Measurements from ENCODE around the gene POLR3GL.
"Not testable (repeated sequence)": the region's sequence is repeated elsewhere in the genome, so short reads cannot be mapped to it uniquely, and the experiment has no call there.

POLR3GL gene, protein sequence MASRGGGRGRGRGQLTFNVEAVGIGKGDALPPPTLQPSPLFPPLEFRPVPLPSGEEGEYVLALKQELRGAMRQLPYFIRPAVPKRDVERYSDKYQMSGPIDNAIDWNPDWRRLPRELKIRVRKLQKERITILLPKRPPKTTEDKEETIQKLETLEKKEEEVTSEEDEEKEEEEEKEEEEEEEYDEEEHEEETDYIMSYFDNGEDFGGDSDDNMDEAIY

GRCh38 chr1:145964328-145965118 lies at the start of gene POLR3GL, which contains the start of gene ANKRD34A:
Gene POLR3GL, plus strand, starts transcription at chr1:145964690. Its CDS starts 10,176 bp downstream, at chr1:145974866.
Gene ANKRD34A, minus strand, starts transcription at chr1:145964575. Its CDS starts 2,816 bp downstream, at chr1:145961759.
- DNase-seq (ENCODE audit: low spot score), result peak; percentile 95

GRCh38 chr1:145916745-145917144 lies 47.7 kb upstream of the POLR3GL start:
- DNase-seq (ENCODE audit: low spot score), result no peak

DNA sequence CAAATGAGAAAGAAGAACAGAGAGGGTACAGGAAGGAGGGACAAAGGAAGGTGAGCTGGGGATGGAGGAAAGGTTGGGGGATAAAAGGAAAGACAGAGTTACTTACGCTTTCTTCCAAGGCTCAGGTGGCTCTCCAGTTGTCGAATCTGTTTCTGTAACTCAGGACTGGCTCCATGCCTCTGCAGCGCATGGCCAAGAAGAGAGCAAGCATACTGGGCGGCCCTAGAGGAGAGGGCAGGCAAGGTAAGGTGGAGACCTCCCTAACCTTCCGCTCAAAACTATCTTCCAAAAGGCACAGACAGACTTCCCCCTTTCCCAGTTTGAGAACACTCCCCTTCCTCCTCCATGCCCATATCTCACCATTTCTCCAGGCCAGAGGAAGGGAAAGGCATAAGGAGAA lies 46.9 kb upstream of the POLR3GL start:
- DNase-seq (ENCODE audit: low spot score), result no peak

DNA sequence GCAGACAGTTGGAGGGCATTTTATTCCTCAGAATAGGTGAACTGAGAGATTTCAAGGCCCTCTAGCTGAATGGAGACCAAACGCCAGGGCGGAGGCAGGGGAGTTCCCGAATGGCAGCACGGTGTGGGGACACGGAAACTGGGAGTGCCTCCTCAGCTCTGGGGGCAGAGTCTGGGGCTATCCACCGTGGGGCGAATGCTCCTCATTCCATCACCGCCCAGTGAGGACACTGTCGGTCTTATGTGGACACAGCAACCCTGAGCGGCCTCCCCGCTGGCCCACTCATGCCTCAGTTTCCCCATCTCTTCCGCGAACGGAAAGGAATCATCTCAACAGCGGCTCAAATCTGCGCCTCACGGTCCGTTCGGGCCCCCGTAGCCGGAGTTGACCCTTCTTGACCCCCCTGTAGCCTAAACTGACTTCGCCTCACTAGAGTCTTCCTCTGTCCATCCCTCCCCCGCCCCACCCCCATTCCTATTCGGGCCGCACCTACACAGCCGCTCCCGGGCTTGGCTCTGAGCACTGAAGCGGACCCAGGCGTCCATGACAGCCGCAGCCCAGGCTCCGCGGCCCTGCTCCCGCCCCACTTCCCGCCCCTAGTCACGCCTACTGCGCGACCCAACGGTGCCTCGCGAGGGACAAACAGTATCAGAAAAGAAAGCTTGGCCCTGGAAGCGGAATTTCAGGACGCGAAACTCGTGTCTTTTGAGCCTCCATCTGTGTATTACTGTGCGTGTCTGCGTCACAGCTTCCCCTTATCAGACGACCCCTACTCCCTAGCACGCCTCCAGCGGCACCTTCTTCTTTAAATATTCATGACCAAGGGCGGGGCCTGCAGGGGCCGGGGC lies 46.1 kb upstream of the POLR3GL start, which contains the start of gene PEX11B:
Gene PEX11B, minus strand, starts transcription at position 574 of the 848 bp plus-strand sequence. Its CDS starts 29 bp downstream, at position 545.
- peak; percentile 90 for DNase-seq (ENCODE audit: low spot score)

- DNase-seq (ENCODE audit: low spot score), result peak; percentile 17
Measured at GRCh38 chr1:145918992-145919939, 45.2 kb upstream of the POLR3GL start.

DNA sequence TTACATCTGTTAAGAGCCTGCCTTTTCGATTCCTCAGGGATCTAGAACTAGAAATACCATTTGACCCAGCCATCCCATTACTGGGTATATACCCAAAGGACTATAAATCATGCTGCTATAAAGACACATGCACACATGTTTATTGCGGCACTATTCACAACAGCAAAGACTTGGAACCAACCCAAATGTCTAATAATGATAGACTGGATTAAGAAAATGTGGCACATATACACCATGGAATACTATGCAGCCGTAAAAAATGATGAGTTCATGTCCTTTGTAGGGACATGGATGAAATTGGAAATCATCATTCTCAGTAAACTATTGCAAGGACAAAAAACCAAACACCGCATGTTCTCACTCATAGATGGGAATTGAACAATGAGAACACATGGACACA lies 44.2 kb upstream of the POLR3GL start:
- not testable (repeated sequence) for DNase-seq (ENCODE audit: low spot score)

- no peak for DNase-seq (ENCODE audit: low spot score)
Measured at GRCh38 chr1:145922266-145922665, 42.2 kb upstream of the POLR3GL start.

- DNase-seq (ENCODE audit: low spot score), result no peak
Measured at GRCh38 chr1:145926686-145927062, 37.8 kb upstream of the POLR3GL start.

DNA sequence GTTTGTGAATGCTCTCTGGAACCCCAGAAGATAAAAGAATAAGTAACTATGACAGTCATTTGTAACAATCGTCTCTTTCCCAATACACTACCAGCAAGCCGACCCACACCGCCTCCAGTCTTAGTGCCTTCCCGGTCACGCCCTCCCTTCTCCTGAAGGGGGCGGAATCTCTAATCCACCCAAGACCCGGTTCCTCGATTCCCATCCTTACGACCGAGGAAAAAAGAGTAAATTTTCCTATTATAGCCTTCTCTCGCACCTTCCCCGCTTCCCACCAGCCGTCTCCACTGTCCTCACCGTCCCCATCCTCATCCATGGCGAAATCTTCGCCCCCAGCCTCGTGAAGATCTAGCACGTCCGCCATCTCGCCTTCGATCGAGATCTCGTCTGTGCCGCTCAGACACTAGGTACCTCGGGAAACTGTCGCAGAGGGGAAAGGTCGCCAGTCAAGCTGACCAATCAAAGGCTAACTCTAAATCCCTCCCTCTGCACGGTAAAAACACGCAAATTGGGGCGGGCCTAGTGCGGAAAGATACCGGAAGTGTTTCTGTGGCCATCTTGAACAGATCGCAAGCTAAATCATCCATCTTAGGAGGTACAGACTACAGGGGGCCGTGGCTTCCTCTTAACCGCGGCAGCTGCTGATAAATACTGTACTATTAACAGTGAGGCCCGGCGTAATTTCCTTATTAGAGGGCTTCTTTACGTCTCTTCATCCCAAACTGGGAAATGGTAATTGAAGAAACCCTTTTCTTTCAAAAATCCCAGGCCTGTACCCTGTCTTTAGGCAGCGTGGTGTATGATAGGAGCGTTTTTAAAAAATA lies 37.2 kb upstream of the POLR3GL start, which contains the start of gene RBM8A:
Gene RBM8A, minus strand, starts transcription at position 422 of the 824 bp plus-strand sequence. Its CDS starts 58 bp downstream, at position 364.
- peak; percentile 98 for DNase-seq (ENCODE audit: low spot score)

GRCh38 chr1:145927916-145928643 lies 36.4 kb upstream of the POLR3GL start:
- no peak for DNase-seq (ENCODE audit: low spot score)

- DNase-seq (ENCODE audit: low spot score), result not testable (repeated sequence)
Measured at GRCh38 chr1:145932522-145933009, 31.9 kb upstream of the POLR3GL start.

GRCh38 chr1:145935708-145936107 lies 28.8 kb upstream of the POLR3GL start:
- no peak for DNase-seq (ENCODE audit: low spot score)

DNA sequence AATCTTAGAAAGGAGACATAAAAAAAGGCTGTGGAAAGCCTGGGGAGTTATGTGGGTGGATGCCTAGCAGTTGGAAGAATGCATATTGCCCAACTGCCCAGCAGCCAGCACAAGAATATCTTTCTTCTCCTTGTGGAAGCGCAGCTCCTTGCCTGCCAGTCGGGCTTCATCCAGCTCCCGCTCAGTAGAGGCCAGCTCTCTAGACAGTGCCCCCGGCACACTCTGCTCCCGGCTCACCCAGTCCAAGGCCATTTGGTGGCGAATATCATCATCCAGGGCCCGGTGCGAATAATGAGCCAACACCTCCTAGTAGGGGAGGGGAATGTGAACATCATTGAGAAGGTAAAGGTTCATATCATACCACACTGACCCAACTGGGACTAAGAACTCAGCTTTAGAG lies 28.2 kb upstream of the POLR3GL start:
- DNase-seq (ENCODE audit: low spot score), result no peak

DNA sequence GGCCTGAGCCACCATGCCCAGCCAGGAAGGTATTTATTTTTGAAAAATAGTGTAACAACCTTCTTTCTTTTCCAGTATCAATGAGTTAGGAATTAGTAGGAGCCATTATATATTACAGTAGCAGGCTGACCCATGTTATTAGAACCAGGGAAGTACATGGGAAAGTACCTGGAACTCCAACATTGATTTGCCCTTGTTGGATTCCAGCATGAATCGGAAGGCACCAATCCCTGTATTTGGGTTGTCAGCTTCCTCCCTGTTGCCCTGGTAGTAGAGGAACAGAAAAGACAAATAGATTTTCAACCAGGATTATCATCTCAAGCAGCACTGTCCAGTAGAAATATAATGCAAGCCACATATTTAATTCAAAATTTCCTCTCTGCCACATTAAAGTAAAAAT lies 27.1 kb upstream of the POLR3GL start:
- DNase-seq (ENCODE audit: low spot score), result no peak

DNA sequence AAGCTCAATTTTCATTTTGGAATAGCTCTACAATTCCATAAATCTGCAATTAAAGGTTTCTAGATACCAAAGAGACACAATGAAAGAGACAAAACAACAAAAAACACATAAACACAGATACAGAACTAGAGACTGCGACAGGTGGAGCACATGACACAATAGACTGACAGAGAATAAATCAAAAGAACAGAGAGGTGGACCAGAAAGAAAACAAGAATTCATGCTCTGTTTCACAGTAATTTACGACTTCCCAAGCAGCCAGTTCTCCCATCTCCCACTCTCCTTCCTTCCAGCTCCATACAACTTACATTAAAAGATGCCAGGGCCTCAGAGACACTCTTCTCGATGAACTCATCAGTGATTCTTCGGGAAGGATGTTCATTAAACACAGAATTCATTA lies 22.1 kb upstream of the POLR3GL start:
- peak; percentile 2 for DNase-seq (ENCODE audit: low spot score)

- no peak for DNase-seq (ENCODE audit: low spot score)
Measured at GRCh38 chr1:145942871-145943270, 21.6 kb upstream of the POLR3GL start.

- no peak for DNase-seq (ENCODE audit: low spot score)
Measured at GRCh38 chr1:145944532-145944931, 20.0 kb upstream of the POLR3GL start.

GRCh38 chr1:145946477-145946986 lies 18.0 kb upstream of the POLR3GL start:
- DNase-seq (ENCODE audit: low spot score), result peak; percentile 3

GRCh38 chr1:145947551-145947950 lies 16.9 kb upstream of the POLR3GL start:
- DNase-seq (ENCODE audit: low spot score), result peak; percentile 3

Data from hematopoietic multipotent progenitor cell treated with erythropoietin and hydrocortisone succinate and interleukin-3 and kit ligand, for 17 days (in vitro differentiated cells).